Adipocyte (in vitro differentiated cells): ENCODE data around the gene STARD3.

ENCODE experiments used
- DNase-seq: peaks from one replicate; pipeline ENCODE4 v3.0.0-alpha.2; 2015; ENCODE audit warnings: low read depth
- H3K27me3 ChIP-seq: replicated peaks from 2 replicates; pipeline ENCODE4 v1.7.0; 2013; ENCODE audit warnings: mild to moderate bottlenecking, low read length, moderate library complexity; ENCODE audit not compliant: control insufficient read depth, insufficient read depth
- H3K36me3 ChIP-seq: 2 replicates; pipeline ENCODE4 v1.7.0; 2013; ENCODE audit warnings: low read length, mild to moderate bottlenecking, moderate library complexity; ENCODE audit not compliant: control insufficient read depth, insufficient read depth, severe bottlenecking
- H3K4me1 ChIP-seq: 2 replicates; pipeline ENCODE4 v1.7.0; 2013; ENCODE audit warnings: mild to moderate bottlenecking, low read length, moderate library complexity; ENCODE audit not compliant: control insufficient read depth, insufficient read depth
- H3K4me3 ChIP-seq: 2 replicates; pipeline ENCODE4 v1.7.0; 2013; ENCODE audit warnings: mild to moderate bottlenecking, low read length, moderate library complexity
- H3K9ac ChIP-seq: 2 replicates; pipeline ENCODE4 v1.7.0; 2013; ENCODE audit warnings: mild to moderate bottlenecking, low read length, moderate library complexity
- H3K9me3 ChIP-seq: 2 replicates; pipeline ENCODE4 v1.7.0; 2013; ENCODE audit warnings: mild to moderate bottlenecking, low read length, moderate library complexity; ENCODE audit not compliant: control insufficient read depth

Gene STARD3

GRCh38 chr17:39666231-39666600 lies 29.3 kb downstream of the STARD3 start:
- Histone ChIP-seq H3K36me3 (peaks cover 5% of the 10 kb centered on the region), H3K4me3 (no peak overlapping the region), H3K4me1 (peaks cover 6% of the 10 kb centered on the region), H3K27me3 (peaks cover 47% of the 10 kb centered on the region), H3K9ac (no peak overlapping the region), H3K9me3 (no peaks in the 10 kb centered on the region)
- no peak for DNase-seq

DNA sequence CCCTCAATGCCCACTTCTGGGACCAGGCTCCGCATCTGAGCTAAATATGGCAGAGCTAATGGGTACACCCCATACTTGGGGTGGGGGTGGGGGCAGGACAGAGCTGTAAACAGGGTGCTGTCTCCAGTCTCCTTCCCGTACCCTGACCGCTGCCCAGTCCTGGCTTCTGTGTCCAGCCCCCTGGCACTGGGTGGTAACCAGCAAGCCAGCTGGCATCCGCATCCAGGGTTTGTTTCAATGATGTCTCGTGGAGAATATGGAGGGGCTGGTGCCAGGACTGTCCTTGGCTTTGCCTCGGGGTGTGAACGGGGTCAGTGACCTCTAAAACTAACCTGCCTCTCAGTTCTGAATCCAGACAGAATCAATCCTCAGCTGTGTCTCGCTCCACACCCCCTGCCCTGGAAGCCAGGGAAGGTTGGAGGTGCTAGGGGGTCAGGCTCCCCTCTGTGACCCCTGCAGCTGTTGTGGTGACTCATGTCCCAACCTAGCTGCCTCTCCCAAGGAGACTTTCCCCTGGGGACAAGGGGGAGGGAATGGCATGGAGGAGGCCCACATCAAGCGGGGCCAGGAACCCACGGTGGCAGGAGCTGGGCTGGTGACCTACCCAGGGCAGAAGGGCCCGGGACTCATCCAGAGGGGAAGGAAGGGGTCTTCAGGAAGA lies 29.8 kb downstream of the STARD3 start:
- H3K9me3 ChIP-seq, result no peaks in the 10 kb centered on the region
- peaks cover 4% of the 10 kb centered on the region for H3K36me3 ChIP-seq
- DNase-seq, result no peak
- H3K4me1 ChIP-seq, result peaks cover 6% of the 10 kb centered on the region
- H3K9ac ChIP-seq, result no peak overlapping the region
- peaks cover 52% of the 10 kb centered on the region for H3K27me3 ChIP-seq
- no peak overlapping the region for H3K4me3 ChIP-seq

DNA sequence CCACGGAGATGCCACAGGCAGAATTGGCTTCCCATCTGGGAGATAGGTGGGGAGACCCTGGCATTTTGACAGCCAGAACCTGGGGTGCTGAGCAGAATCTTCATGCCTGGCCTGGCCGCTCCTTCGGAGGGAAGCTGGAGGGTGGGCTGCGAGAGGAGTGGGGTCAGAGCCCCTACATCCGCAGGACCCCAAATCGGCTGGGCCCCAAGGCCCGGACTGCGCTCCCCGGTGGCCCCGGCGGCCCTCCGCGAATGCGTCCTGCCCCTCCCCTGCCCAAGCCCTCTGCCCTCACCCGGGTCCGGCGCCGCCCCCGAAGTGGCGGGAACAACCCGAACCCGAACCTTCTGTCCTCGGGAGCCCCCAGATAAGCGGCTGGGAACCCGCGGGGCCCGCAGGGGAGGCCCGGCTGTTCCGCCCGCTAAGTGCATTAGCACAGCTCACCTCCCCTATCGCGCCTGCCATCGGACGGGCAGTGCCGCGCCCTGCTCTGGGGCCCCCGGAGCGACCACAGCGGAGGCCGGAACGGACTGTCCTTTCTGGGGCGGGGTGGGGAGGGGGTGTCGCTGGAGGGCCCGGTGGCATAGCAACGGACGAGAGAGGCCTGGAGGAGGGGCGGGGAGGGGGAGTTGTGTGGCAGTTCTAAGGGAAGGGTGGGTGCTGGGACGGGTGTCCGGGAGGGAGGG lies 30.5 kb downstream of the STARD3 start:
- Histone ChIP-seq H3K27me3 (peaks cover 58% of the 10 kb centered on the region), H3K4me3 (no peak overlapping the region), H3K9ac (no peak overlapping the region), H3K4me1 (peaks cover 10% of the 10 kb centered on the region), H3K36me3 (peaks cover 4% of the 10 kb centered on the region), H3K9me3 (no peaks in the 10 kb centered on the region)
- DNase-seq, result no peak

DNA sequence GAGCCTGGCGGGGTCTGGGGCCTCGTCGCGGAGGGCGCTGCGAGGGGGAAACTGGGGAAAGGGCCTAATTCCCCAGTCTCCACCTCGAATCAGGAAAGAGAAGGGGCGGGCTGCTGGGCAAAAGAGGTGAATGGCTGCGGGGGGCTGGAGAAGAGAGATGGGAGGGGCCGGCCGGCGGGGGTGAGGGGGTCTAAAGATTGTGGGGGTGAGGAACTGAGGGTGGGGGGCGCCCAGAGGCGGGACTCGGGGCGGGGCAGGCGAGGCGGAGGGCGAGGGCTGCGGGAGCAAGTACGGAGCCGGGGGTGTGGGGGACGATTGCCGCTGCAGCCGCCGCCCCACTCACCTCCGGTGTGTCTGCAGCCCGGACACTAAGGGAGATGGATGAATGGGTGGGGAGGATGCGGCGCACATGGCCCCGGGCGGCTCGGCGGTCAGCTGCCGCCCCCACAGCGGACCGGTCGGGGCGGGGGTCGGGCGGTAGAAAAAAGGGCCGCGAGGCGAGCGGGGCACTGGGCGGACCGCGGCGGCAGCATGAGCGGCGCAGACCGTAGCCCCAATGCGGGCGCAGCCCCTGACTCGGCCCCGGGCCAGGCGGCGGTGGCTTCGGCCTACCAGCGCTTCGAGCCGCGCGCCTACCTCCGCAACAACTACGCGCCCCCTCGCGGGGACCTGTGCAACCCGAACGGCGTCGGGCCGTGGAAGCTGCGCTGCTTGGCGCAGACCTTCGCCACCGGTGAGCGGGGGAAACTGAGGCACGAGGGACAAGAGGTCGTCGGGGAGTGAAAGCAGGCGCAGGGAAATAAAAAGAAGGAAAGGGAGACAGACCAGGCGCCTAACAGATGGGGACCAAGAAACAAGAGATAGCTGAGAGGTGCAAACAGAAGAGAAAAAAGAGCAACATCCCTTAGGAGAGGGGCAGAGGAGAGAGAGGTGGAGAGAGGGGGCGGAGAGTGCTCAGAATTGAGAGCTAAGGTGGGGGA lies 31.3 kb downstream of the STARD3 start, which contains the start of gene PNMT:
Gene PNMT (plus strand): TSS at position 509 of the 980 bp plus-strand sequence. CDS start 23 bp downstream, at position 532.
- no peaks in the 10 kb centered on the region for H3K9me3 ChIP-seq
- no peak within 1 kb of the TSS for H3K4me3 ChIP-seq
- no peaks in the 10 kb centered on the region for H3K36me3 ChIP-seq
- peak; percentile 86 for DNase-seq
- peaks cover 10% of the 10 kb centered on the region for H3K4me1 ChIP-seq
- H3K27me3 ChIP-seq, result peaks cover 62% of the 10 kb centered on the region
- H3K9ac ChIP-seq, result no peak within 1 kb of the TSS

GRCh38 chr17:39669897-39670735 lies 33.2 kb downstream of the STARD3 start:
- H3K4me3 ChIP-seq, result no peak overlapping the region
- peaks cover 10% of the 10 kb centered on the region for H3K4me1 ChIP-seq
- H3K36me3 ChIP-seq, result no peaks in the 10 kb centered on the region
- DNase-seq, result no peak
- H3K27me3 ChIP-seq, result peaks cover 62% of the 10 kb centered on the region
- H3K9me3 ChIP-seq, result no peaks in the 10 kb centered on the region
- no peak overlapping the region for H3K9ac ChIP-seq

- Histone ChIP-seq H3K36me3 (no peaks in the 10 kb centered on the region), H3K9me3 (no peaks in the 10 kb centered on the region), H3K4me3 (no peak overlapping the region), H3K27me3 (peaks cover 61% of the 10 kb centered on the region), H3K4me1 (peaks cover 16% of the 10 kb centered on the region), H3K9ac (no peak overlapping the region)
- DNase-seq, result no peak
These were observed 33.8 kb downstream of the STARD3 start for GRCh38 chr17:39670746-39671145.

GRCh38 chr17:39671651-39672521 lies 34.9 kb downstream of the STARD3 start:
- Histone ChIP-seq H3K27me3 (peaks cover 50% of the 10 kb centered on the region), H3K4me1 (peaks cover 15% of the 10 kb centered on the region), H3K36me3 (no peaks in the 10 kb centered on the region), H3K4me3 (no peak overlapping the region), H3K9ac (no peak overlapping the region), H3K9me3 (no peaks in the 10 kb centered on the region)
- peak; percentile 49 for DNase-seq

- H3K4me1 ChIP-seq, result peaks cover 12% of the 10 kb centered on the region
- H3K9ac ChIP-seq, result no peak overlapping the region
- no peak overlapping the region for H3K4me3 ChIP-seq
- peaks cover 43% of the 10 kb centered on the region for H3K27me3 ChIP-seq
- no peaks in the 10 kb centered on the region for H3K9me3 ChIP-seq
- no peaks in the 10 kb centered on the region for H3K36me3 ChIP-seq
- DNase-seq, result no peak
These were observed 35.8 kb downstream of the STARD3 start for GRCh38 chr17:39672522-39673334.

DNA sequence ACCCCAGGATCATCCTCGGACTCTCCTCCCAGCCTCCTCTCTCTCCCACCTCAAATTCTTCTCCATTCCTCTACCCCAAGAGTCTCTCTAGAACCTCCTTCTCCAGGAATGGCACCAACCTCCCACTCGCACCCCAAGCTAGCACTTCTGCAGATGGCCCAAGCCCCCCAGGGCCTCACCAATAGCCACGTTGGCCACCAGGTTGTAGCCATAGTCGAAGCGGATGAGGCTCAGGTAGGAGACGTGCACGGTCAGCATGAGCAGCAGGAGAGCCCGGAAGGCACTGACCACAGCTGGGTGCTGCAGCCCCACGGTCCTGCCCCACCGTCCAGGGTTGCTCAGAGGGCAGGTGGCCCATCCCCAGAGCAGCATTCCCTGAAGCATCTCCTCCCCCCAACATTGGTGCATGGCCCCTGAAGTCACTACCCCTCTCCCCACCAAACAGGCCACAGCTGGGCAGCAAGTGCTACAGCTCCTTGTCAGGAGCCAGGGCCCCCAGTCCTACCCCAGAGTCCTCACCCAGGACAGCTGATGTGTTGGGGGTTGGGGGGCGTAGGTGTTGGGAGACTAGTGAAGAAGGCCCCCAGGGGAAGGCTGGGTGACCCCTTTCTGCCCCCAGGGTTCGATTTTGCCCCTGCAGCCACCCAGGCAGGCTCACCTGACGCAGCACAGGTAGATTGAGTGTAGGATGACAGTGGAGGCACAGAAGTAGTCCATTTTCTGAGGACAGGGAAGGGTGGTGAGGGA lies 36.6 kb downstream of the STARD3 start:
- H3K4me1 ChIP-seq, result peaks cover 12% of the 10 kb centered on the region
- no peak overlapping the region for H3K9ac ChIP-seq
- no peaks in the 10 kb centered on the region for H3K36me3 ChIP-seq
- DNase-seq, result no peak
- H3K27me3 ChIP-seq, result peaks cover 42% of the 10 kb centered on the region
- no peaks in the 10 kb centered on the region for H3K9me3 ChIP-seq
- H3K4me3 ChIP-seq, result no peak overlapping the region
